Tibial nerve (tissue), 3 donors: ENCODE results near the gene TSEN54.

Experiments
- CTCF ChIP-seq, 5 experiments: fragments of 200-600 bp in 3 of 5; fragments of 450-650 bp in 2 of 5; sonication (generic) in 3 of 5; IDR thresholded peaks; one replicate each; pipeline ENCODE4 v1.5.1; 2016 to 2019; ENCODE audit warnings: antibody characterized with exemption in 5 of 5, mild to moderate bottlenecking in 3 of 5, moderate library complexity in 2 of 5
- POLR2A ChIP-seq, 2 donors: fragments of 450-650 bp; IDR thresholded peaks; one replicate each; pipeline ENCODE4 v1.6.1; 2017; ENCODE audit warnings: antibody characterized with exemption in 2 of 2, mild to moderate bottlenecking in 2 of 2, moderate library complexity in 2 of 2

- TF ChIP-seq POLR2A (IDR thresholded peaks at IDR 0.05), result no peak
- no peak for TF ChIP-seq CTCF (IDR thresholded peaks at IDR 0.05)
These were observed 36.3 kb downstream of the TSEN54 start for GRCh38 chr17:75552425-75553294.
